SK-N-SH (cell line): Measurements from ENCODE around the gene CMTM8. TPM values are rescaled to one million over a fixed set of nuclear protein-coding genes. Genes with fewer than 3 reads are reported as not detected.

Source experiments
- CTCF ChIA-PET: fragments of 300-600, 350-600 bp; formaldehyde crosslinking; extraction: SDS; loops from one replicate; lab custom pipeline; 2021; lab: Yijun Ruan, JAX
- POLR2A ChIA-PET: fragments of 350-600 bp; sonication (Branson Sonifier 250); formaldehyde crosslinking; extraction: SDS; loops from one replicate; lab custom pipeline; 2020; ENCODE audit warnings: antibody characterized with exemption, inconsistent platforms; lab: Yijun Ruan, JAX
- DNase-seq: peaks from one replicate; pipeline ENCODE4 v3.0.0; 2012
- H2AFZ ChIP-seq: fragments of 200-600 bp; sonication (generic); 2 replicates; pipeline ENCODE4 v1.8.1; 2016; ENCODE audit warnings: antibody characterized with exemption, mild to moderate bottlenecking, low read depth
- H3F3A ChIP-seq: fragments of 200-600 bp; sonication (generic); replicated peaks from 2 replicates; pipeline ENCODE3; 2016; ENCODE audit warnings: antibody characterized with exemption, mild to moderate bottlenecking; ENCODE audit not compliant: insufficient read depth
- H3K27ac ChIP-seq, 2 experiments: fragments of 200-500 bp in 1 of 2; fragments of 200-600 bp in 1 of 2; sonication (Bioruptor generic) in 1 of 2; sonication (generic), shearing (Covaris generic) in 1 of 2; 2 replicates each; pipeline versions ENCODE4 v1.5.1 to v1.6.1; 2014 to 2016; ENCODE audit warnings: low read depth in 2 of 2, inconsistent platforms in 1 of 2, low read length in 1 of 2, mild to moderate bottlenecking in 1 of 2, mixed read lengths in 1 of 2
- H3K27me3 ChIP-seq: fragments of 200-600 bp; sonication (generic), shearing (Covaris generic); 2 replicates; pipeline ENCODE4 v1.6.1; 2016; ENCODE audit warnings: mixed run types; ENCODE audit not compliant: insufficient read depth
- H3K36me3 ChIP-seq, 2 experiments: fragments of 200-500 bp in 1 of 2; fragments of 200-600 bp in 1 of 2; sonication (Bioruptor generic) in 1 of 2; sonication (generic) in 1 of 2; replicated peaks in 1 of 2; 2 replicates each; pipeline versions ENCODE3 to v1.5.1; 2014 to 2016; ENCODE audit warnings: low read length in 1 of 2, mild to moderate bottlenecking in 1 of 2; ENCODE audit not compliant: insufficient read depth in 2 of 2, control insufficient read depth in 1 of 2
- H3K4me1 ChIP-seq, 2 experiments: fragments of 200-500 bp in 1 of 2; fragments of 200-600 bp in 1 of 2; sonication (Bioruptor generic) in 1 of 2; sonication (generic), shearing (Covaris generic) in 1 of 2; 2 replicates each; pipeline versions ENCODE4 v1.5.1 to v1.6.1; 2014 to 2016; ENCODE audit warnings: low read depth in 1 of 2, low read length in 1 of 2, mixed run types in 1 of 2; ENCODE audit not compliant: insufficient read depth in 2 of 2, control insufficient read depth in 1 of 2
- H3K4me2 ChIP-seq: fragments of 200-600 bp; sonication (generic), shearing (Covaris generic); 2 replicates; pipeline ENCODE4 v1.6.1; 2017; ENCODE audit warnings: mixed run types
- H3K4me3 ChIP-seq, 2 experiments: fragments of 200-500 bp in 1 of 2; fragments of 200-600 bp in 1 of 2; sonication (Bioruptor generic) in 1 of 2; sonication (generic), shearing (Covaris generic) in 1 of 2; 2 replicates each; pipeline versions ENCODE4 v1.5.1 to v1.8.1; 2014 to 2016; ENCODE audit warnings: low read depth in 2 of 2, inconsistent platforms in 1 of 2, low read length in 1 of 2, mild to moderate bottlenecking in 1 of 2, mixed read lengths in 1 of 2, moderate library complexity in 1 of 2
- H3K79me2 ChIP-seq: fragments of 200-600 bp; sonication (generic); 2 replicates; pipeline ENCODE4 v1.8.1; 2017; ENCODE audit warnings: mild to moderate bottlenecking; ENCODE audit not compliant: insufficient read depth
- H3K9ac ChIP-seq: fragments of 200-600 bp; sonication (generic); 2 replicates; pipeline ENCODE4 v1.6.1; 2017; ENCODE audit warnings: mixed run types
- H3K9me2 ChIP-seq: fragments of 200-600 bp; sonication (generic); 2 replicates; pipeline ENCODE4 v1.6.1; 2017; ENCODE audit warnings: mixed run types
- H3K9me3 ChIP-seq: fragments of 200-600 bp; sonication (generic); 2 replicates; pipeline ENCODE4 v1.6.1; 2017; ENCODE audit warnings: mixed run types, mild to moderate bottlenecking, moderate library complexity
- H4K20me1 ChIP-seq: fragments of 200-600 bp; sonication (generic); 2 replicates; pipeline ENCODE4 v1.6.1; 2017; ENCODE audit warnings: mild to moderate bottlenecking, mixed run types; ENCODE audit not compliant: insufficient read depth
- CHD2 ChIP-seq: fragments of 150-350 bp; IDR thresholded peaks from 2 replicates; pipeline ENCODE4 v1.6.1; 2018; ENCODE audit warnings: low read length; ENCODE audit not compliant: partially characterized antibody
- FOSL2 ChIP-seq: IDR thresholded peaks from 2 replicates; pipeline ENCODE4 v1.4.0; 2012; ENCODE audit warnings: low read depth, mild to moderate bottlenecking, moderate library complexity, borderline replicate concordance
- GABPA ChIP-seq: IDR thresholded peaks from 2 replicates; pipeline ENCODE4 v1.4.0; 2012; ENCODE audit warnings: low read depth, mild to moderate bottlenecking
- NFIC ChIP-seq: IDR thresholded peaks from 2 replicates; pipeline ENCODE4 v1.4.0; 2012; ENCODE audit warnings: borderline replicate concordance
- RAD21 ChIP-seq: IDR thresholded peaks from 2 replicates; pipeline ENCODE4 v1.6.1; 2012; ENCODE audit warnings: mild to moderate bottlenecking, low read length
- WGBS: methylation state at CpG from one replicate; pipeline ENCODE4 v1.1.6; 2017; ENCODE audit warnings: low lambda C conversion rate; 5-methylcytosine and 5-hydroxymethylcytosine counted together
- polyA plus RNA-seq, 3 experiments: library from polyadenylated mRNA; depleted of rRNA; stranded (reverse); fragments of >200 nt; gene quantifications; 2 replicates each; pipeline ENCODE4 v1.2.3, GENCODE V29; 2012
- TF ChIP-seq, protein P1 (sequence below): fragments of 150-350 bp; IDR thresholded peaks from 2 replicates; pipeline ENCODE4 v1.6.1; 2017; ENCODE audit warnings: antibody characterized with exemption, low read length, low read depth, borderline replicate concordance
- TF ChIP-seq, protein P2 (sequence below): IDR thresholded peaks from 2 replicates; pipeline ENCODE4 v1.4.0; 2012; ENCODE audit warnings: low read depth, borderline replicate concordance

CMTM8 gene
- polyA plus RNA-seq, 1 of the 3 experiments (the other 2 are of a cell fraction), result 9.7 TPM

DNA sequence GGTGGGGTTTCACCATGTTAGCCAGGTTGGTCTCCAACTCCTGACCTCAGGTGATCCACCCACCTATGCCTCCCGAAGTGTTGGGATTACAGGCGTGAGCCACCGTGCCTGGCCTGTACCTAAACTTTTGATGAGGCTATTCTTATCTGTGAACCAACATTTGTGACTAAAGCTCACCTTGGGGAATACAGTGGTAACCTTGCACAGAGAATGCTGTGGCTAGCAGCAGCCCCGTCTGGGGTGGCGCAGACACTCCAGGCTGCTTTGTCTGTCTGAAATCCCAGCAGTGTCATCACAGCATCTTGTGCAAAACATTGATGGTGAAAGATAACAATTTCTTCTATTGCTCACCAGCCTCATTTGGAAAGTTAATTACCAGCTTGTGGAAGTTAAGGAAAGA, 58.9 kb downstream of the CMTM8 start:
- POLR2A ChIA-PET, result no interaction called here
- Histone ChIP-seq H2AFZ (no peak overlapping the region), H3K4me1 (peaks cover 0 to 2% of the 10 kb centered on the region in 2 experiments; a peak in 1 of 4 replicates), H4K20me1 (no peaks in the 10 kb centered on the region), H3K9me2 (no peaks in the 10 kb centered on the region), H3K9ac (no peak overlapping the region), H3K9me3 (no peaks in the 10 kb centered on the region), H3K4me3 (no peak overlapping the region), H3K27ac (no peak overlapping the region), H3K27me3 (no peaks in the 10 kb centered on the region), H3K36me3 (no peaks in the 10 kb centered on the region), H3F3A (no peaks in the 10 kb centered on the region), H3K79me2 (no peaks in the 10 kb centered on the region), H3K4me2 (no peak overlapping the region)
- no peak for DNase-seq
- TF ChIP-seq CHD2 (no peak), FOSL2 (no peak)
- 92% methylated on average over 5 of the region's 5 CpGs for WGBS
- CTCF ChIA-PET, result interaction anchor here (0.6 to 3.8 kb wide), 13 partner anchors 10 to 1106 kb away, joined by 3 to 19 read pairs (median 4); no protein-coding TSS in a partner anchor

DNA sequence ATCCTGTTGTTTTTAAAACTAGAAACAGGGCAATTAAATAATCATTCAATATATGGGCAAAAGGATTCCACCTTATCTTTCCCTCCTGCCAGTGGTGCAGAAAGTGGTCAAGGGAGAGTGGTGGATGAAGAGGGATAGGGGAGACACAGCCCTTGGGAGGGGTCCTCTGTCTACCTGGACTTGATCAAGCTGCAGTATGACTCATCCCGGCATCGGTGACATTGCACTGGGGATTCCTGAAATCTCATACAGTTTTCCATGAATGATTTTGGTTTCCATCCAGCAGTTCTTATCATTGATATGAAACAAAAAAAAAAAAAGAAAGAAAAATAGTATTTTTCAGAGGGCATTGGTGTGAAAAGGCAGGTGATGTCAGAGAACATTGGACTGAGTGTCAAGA, 62.9 kb downstream of the CMTM8 start:
- Histone ChIP-seq H3K4me2 (no peak overlapping the region), H2AFZ (no peak overlapping the region), H3F3A (no peaks in the 10 kb centered on the region), H3K9me3 (no peaks in the 10 kb centered on the region), H3K4me3 (no peak overlapping the region), H3K27me3 (no peaks in the 10 kb centered on the region), H3K79me2 (no peaks in the 10 kb centered on the region), H3K27ac (no peak overlapping the region)
- CTCF ChIA-PET, result interaction anchor here (1.3 kb wide), 1 partner anchor 11 kb away, joined by 4 read pairs; no protein-coding TSS in a partner anchor
- TF ChIP-seq, protein P1, sequence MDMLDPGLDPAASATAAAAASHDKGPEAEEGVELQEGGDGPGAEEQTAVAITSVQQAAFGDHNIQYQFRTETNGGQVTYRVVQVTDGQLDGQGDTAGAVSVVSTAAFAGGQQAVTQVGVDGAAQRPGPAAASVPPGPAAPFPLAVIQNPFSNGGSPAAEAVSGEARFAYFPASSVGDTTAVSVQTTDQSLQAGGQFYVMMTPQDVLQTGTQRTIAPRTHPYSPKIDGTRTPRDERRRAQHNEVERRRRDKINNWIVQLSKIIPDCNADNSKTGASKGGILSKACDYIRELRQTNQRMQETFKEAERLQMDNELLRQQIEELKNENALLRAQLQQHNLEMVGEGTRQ, result no peak
- TF ChIP-seq RAD21 (no peak), GABPA (no peak), NFIC (no peak)
- TF ChIP-seq, protein P2, sequence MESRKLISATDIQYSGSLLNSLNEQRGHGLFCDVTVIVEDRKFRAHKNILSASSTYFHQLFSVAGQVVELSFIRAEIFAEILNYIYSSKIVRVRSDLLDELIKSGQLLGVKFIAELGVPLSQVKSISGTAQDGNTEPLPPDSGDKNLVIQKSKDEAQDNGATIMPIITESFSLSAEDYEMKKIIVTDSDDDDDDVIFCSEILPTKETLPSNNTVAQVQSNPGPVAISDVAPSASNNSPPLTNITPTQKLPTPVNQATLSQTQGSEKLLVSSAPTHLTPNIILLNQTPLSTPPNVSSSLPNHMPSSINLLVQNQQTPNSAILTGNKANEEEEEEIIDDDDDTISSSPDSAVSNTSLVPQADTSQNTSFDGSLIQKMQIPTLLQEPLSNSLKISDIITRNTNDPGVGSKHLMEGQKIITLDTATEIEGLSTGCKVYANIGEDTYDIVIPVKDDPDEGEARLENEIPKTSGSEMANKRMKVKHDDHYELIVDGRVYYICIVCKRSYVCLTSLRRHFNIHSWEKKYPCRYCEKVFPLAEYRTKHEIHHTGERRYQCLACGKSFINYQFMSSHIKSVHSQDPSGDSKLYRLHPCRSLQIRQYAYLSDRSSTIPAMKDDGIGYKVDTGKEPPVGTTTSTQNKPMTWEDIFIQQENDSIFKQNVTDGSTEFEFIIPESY, result no peak
- TF ChIP-seq, all 33 proteins: peak for 0
- Histone ChIP-seq H3K4me1 (peaks cover 0 to 2% of the 10 kb centered on the region in 2 experiments; a peak in 1 of 4 replicates), H3K36me3 (no peaks in the 10 kb centered on the region), H3K9ac (no peak overlapping the region), H3K9me2 (no peaks in the 10 kb centered on the region), H4K20me1 (no peaks in the 10 kb centered on the region)
- 100% methylated on average over 2 of the region's 2 CpGs for WGBS
- POLR2A ChIA-PET, result interaction anchor here (0.6 kb wide), 1 partner anchor 22 kb away, joined by 8 read pairs; no protein-coding TSS in a partner anchor
- no peak for DNase-seq
